ENCODE measurements around the gene EARS2.

- TF ChIP-seq POLR2A (IDR thresholded peaks at IDR 0.05; ENCODE audit: low read depth, low read length) (no peak), SPI1 (IDR thresholded peaks at IDR 0.05; ENCODE audit: low read depth, low read length) (no peak), PAX5 (IDR thresholded peaks at IDR 0.05; ENCODE audit: insufficient read depth, low read length, severe bottlenecking) (no peak)
Measured at GRCh38 chr16:23532448-23532847, 24.7 kb downstream of the EARS2 start.
